ENCODE data around the gene ST7. TPM values are rescaled to one million over a fixed set of nuclear protein-coding genes. Genes with fewer than 3 reads are reported as not detected.

Gene ST7
- total and polyA plus RNA-seq, 8 donors, result 7.5 to 49.0 (median 16.1) TPM

- DNase-seq, result no peak
- TF ChIP-seq EP300 (IDR thresholded peaks at IDR 0.05), result no peak
- no peak for TF ChIP-seq POLR2AphosphoS5 (IDR thresholded peaks at IDR 0.05)
- TF ChIP-seq CTCF (IDR thresholded peaks at IDR 0.05), result no peak
- TF ChIP-seq POLR2A (IDR thresholded peaks at IDR 0.05), result no peak
- peaks cover 0 to 41% (median 16%) of the 10 kb centered on the region in 4 donors for H3K4me1 ChIP-seq
- intact Hi-C loops (cut with DNase I; ENCODE audit: low total_unique reads), result no loop called here
- no peaks in the 10 kb centered on the region for H3K27me3 ChIP-seq
- WGBS, 5 donors, result 88 to 93% (median 91%) methylated on average over 5 of the region's 5 CpGs
- no peaks in the 10 kb centered on the region for H3K9me3 ChIP-seq
- no peaks in the 10 kb centered on the region for H3K36me3 ChIP-seq
- H3K4me3 ChIP-seq, result no peak overlapping the region
- H3K27ac ChIP-seq, result no peak overlapping the region
Measured at GRCh38 chr7:117036836-117037235, 83.5 kb downstream of the ST7 start.

- Histone ChIP-seq H3K27me3 (no peaks in the 10 kb centered on the region), H3K9me3 (no peaks in the 10 kb centered on the region), H3K4me1 (peaks cover 0 to 42% (median 20%) of the 10 kb centered on the region in 4 donors), H3K4me3 (no peak overlapping the region), H3K36me3 (no peaks in the 10 kb centered on the region), H3K27ac (no peak overlapping the region)
- WGBS, 5 donors, result 79 to 83% (median 81%) methylated on average over 2 of the region's 2 CpGs
- no peak for DNase-seq
- intact Hi-C loops (cut with DNase I; ENCODE audit: low total_unique reads), result no loop called here
- TF ChIP-seq EP300 (IDR thresholded peaks at IDR 0.05) (no peak), CTCF (IDR thresholded peaks at IDR 0.05) (no peak), POLR2A (IDR thresholded peaks at IDR 0.05) (no peak), POLR2AphosphoS5 (IDR thresholded peaks at IDR 0.05) (no peak)
Measured at GRCh38 chr7:117038408-117038807, 85.1 kb downstream of the ST7 start.

GRCh38 chr7:117041007-117041406 lies 87.7 kb downstream of the ST7 start:
- Histone ChIP-seq H3K36me3 (no peaks in the 10 kb centered on the region), H3K4me1 (peaks cover 0 to 24% (median 13%) of the 10 kb centered on the region in 4 donors), H3K27ac (no peak overlapping the region), H3K27me3 (no peaks in the 10 kb centered on the region), H3K9me3 (no peaks in the 10 kb centered on the region), H3K4me3 (no peak overlapping the region)
- WGBS, 5 donors, result 86 to 98% (median 88%) methylated on average over 2 of the region's 2 CpGs
- intact Hi-C loops (cut with DNase I; ENCODE audit: low total_unique reads), result no loop called here
- TF ChIP-seq POLR2AphosphoS5 (IDR thresholded peaks at IDR 0.05) (no peak), POLR2A (IDR thresholded peaks at IDR 0.05) (no peak), CTCF (IDR thresholded peaks at IDR 0.05) (no peak), EP300 (IDR thresholded peaks at IDR 0.05) (no peak)
- DNase-seq, result no peak

GRCh38 chr7:117041822-117042221 lies 88.5 kb downstream of the ST7 start:
- intact Hi-C loops (cut with DNase I; ENCODE audit: low total_unique reads), result no loop called here
- Histone ChIP-seq H3K27me3 (no peaks in the 10 kb centered on the region), H3K4me1 (peaks cover 0 to 21% (median 10%) of the 10 kb centered on the region in 4 donors), H3K4me3 (no peak overlapping the region), H3K9me3 (no peaks in the 10 kb centered on the region), H3K27ac (no peak overlapping the region), H3K36me3 (no peaks in the 10 kb centered on the region)
- no peak for DNase-seq
- 44 to 88% (median 83%) methylated on average over 3 of the region's 3 CpGs for WGBS, 5 donors
- TF ChIP-seq POLR2AphosphoS5 (IDR thresholded peaks at IDR 0.05) (no peak), POLR2A (IDR thresholded peaks at IDR 0.05) (no peak), CTCF (IDR thresholded peaks at IDR 0.05) (no peak), EP300 (IDR thresholded peaks at IDR 0.05) (no peak)
